H1 (cell line): ENCODE results near the gene PLEKHS1. TPM values are rescaled to one million over a fixed set of nuclear protein-coding genes. Genes with fewer than 3 reads are reported as not detected.

Experiments used
- CTCF ChIA-PET: fragments of 300-600 bp; sonication (Branson Sonifier 250); formaldehyde crosslinking; loops from one replicate; lab custom pipeline; 2021; ENCODE audit not compliant: partially characterized antibody; lab: Charles Lee
- POLR2A ChIA-PET: fragments of 300-600 bp; sonication (Branson Sonifier 250); formaldehyde crosslinking; loops from one replicate; lab custom pipeline; 2021; ENCODE audit warnings: inconsistent platforms; ENCODE audit not compliant: partially characterized antibody; lab: Charles Lee
- DNase-seq, 2 experiments: peaks; one replicate each; pipeline versions ENCODE4 v3.0.0 to v3.0.0-alpha.2; 2010 to 2022; ENCODE audit warnings: low spot score in 2 of 2, low read depth in 1 of 2, mixed read lengths in 1 of 2
- FAIRE-seq: peaks from 2 replicates; lab custom pipeline; 2011; peaks lifted over from hg19 to GRCh38; lab: Jason Lieb, UNC
- H2AFZ ChIP-seq: 2 replicates; pipeline ENCODE4 v1.8.1; 2012; ENCODE audit warnings: low read length, inconsistent platforms
- H2AK5ac ChIP-seq: 2 replicates; pipeline ENCODE4 v1.6.1; 2013; ENCODE audit warnings: low read depth, low read length
- H2BK120ac ChIP-seq: replicated peaks from 2 replicates; pipeline ENCODE3; 2013; ENCODE audit warnings: low read depth, low read length, inconsistent platforms
- H2BK12ac ChIP-seq: 2 replicates; pipeline ENCODE4 v1.6.1; 2013; ENCODE audit warnings: low read depth, low read length
- H2BK15ac ChIP-seq: 2 replicates; pipeline ENCODE4 v1.6.1; 2013; ENCODE audit warnings: low read length
- H2BK20ac ChIP-seq: 2 replicates; pipeline ENCODE4 v1.6.1; 2013; ENCODE audit warnings: low read length
- H2BK5ac ChIP-seq: 2 replicates; pipeline ENCODE4 v1.6.1; 2013; ENCODE audit warnings: low read depth, low read length
- H3K14ac ChIP-seq: 2 replicates; pipeline ENCODE4 v1.6.1; 2013; ENCODE audit warnings: inconsistent platforms; ENCODE audit not compliant: insufficient read length
- H3K18ac ChIP-seq: 2 replicates; pipeline ENCODE4 v1.6.1; 2013; ENCODE audit warnings: low read length; ENCODE audit errors: extremely low read depth
- H3K23ac ChIP-seq: 2 replicates; pipeline ENCODE4 v1.6.1; 2013; ENCODE audit warnings: inconsistent platforms; ENCODE audit not compliant: insufficient read length
- H3K23me2 ChIP-seq: 2 replicates; pipeline ENCODE4 v1.6.1; 2013; ENCODE audit warnings: low read depth, low read length
- H3K27ac ChIP-seq: 2 replicates; pipeline ENCODE4 v1.6.1; 2011; ENCODE audit warnings: low read depth, low read length, inconsistent platforms
- H3K27me3 ChIP-seq, 4 experiments: replicated peaks in 1 of 4; 1 replicate in 1 of 4; 2 replicates in 3 of 4; pipeline versions ENCODE4 v1.6.1 to v1.8.1; 2011 to 2013; ENCODE audit warnings: low read length in 3 of 4, mild to moderate bottlenecking in 3 of 4, inconsistent platforms in 2 of 4, mixed read lengths in 2 of 4, moderate library complexity in 1 of 4; ENCODE audit not compliant: control insufficient read depth in 3 of 4, insufficient read depth in 3 of 4; ENCODE audit errors: extremely low read depth in 1 of 4
- H3K36me3 ChIP-seq, 4 experiments: 2 replicates each; pipeline versions ENCODE4 v1.6.1 to v1.8.1; 2011 to 2013; ENCODE audit warnings: mild to moderate bottlenecking in 4 of 4, low read length in 3 of 4, moderate library complexity in 2 of 4, control low read depth in 1 of 4, inconsistent platforms in 1 of 4; ENCODE audit not compliant: insufficient read depth in 4 of 4, control insufficient read depth in 2 of 4
- H3K4ac ChIP-seq: replicated peaks from 2 replicates; pipeline ENCODE3; 2013; ENCODE audit warnings: low read length, low read depth, mixed read lengths, inconsistent platforms; ENCODE audit not compliant: insufficient read length
- H3K4me1 ChIP-seq, 4 experiments: replicated peaks in 1 of 4; 1 replicate in 1 of 4; 2 replicates in 3 of 4; pipeline versions ENCODE4 v1.6.1 to v1.8.1; 2011 to 2013; ENCODE audit warnings: low read length in 3 of 4, inconsistent platforms in 2 of 4, mixed read lengths in 1 of 4; ENCODE audit not compliant: insufficient read depth in 4 of 4, control insufficient read depth in 3 of 4
- H3K4me2 ChIP-seq, 2 experiments: 2 replicates each; pipeline versions ENCODE4 v1.6.1 to v1.8.1; 2011 to 2013; ENCODE audit warnings: low read depth in 2 of 2, low read length in 2 of 2, control low read depth in 1 of 2, inconsistent platforms in 1 of 2, mild to moderate bottlenecking in 1 of 2; ENCODE audit not compliant: insufficient read depth in 1 of 2
- H3K4me3 ChIP-seq, 4 experiments: fragments of 200-600, 300-600 bp in 1 of 4; sonication (generic), shearing (Covaris generic), sonication (Bioruptor Twin) in 1 of 4; 2 replicates each; pipeline versions ENCODE4 v1.5.1 to v1.8.1; 2011 to 2016; ENCODE audit warnings: low read length in 4 of 4, low read depth in 3 of 4, control low read depth in 2 of 4, inconsistent platforms in 2 of 4, mild to moderate bottlenecking in 2 of 4, mixed read lengths in 1 of 4, moderate library complexity in 1 of 4; ENCODE audit not compliant: insufficient read depth in 2 of 4; ENCODE audit errors: extremely low read depth in 1 of 4
- H3K56ac ChIP-seq: replicated peaks from 2 replicates; pipeline ENCODE3; 2013; ENCODE audit warnings: low read depth, mild to moderate bottlenecking, mixed read lengths, low read length, inconsistent platforms; ENCODE audit not compliant: insufficient read length
- H3K79me1 ChIP-seq: 2 replicates; pipeline ENCODE4 v1.6.1; 2013; ENCODE audit warnings: low read depth, low read length, control low read depth
- H3K79me2 ChIP-seq, 2 experiments: 2 replicates each; pipeline versions ENCODE4 v1.6.1 to v1.8.1; 2012 to 2013; ENCODE audit warnings: low read length in 2 of 2, mild to moderate bottlenecking in 2 of 2, inconsistent platforms in 1 of 2; ENCODE audit not compliant: insufficient read depth in 2 of 2, control insufficient read depth in 1 of 2
- H3K9ac ChIP-seq, 4 experiments: replicated peaks in 1 of 4; 1 replicate in 1 of 4; 2 replicates in 3 of 4; pipeline versions ENCODE4 v1.6.1 to v1.8.1; 2011 to 2013; ENCODE audit warnings: low read depth in 3 of 4, low read length in 3 of 4, control low read depth in 2 of 4, mild to moderate bottlenecking in 2 of 4, moderate library complexity in 2 of 4, inconsistent platforms in 1 of 4; ENCODE audit errors: extremely low read depth in 1 of 4
- H3K9me3 ChIP-seq, 2 experiments: 2 replicates each; pipeline versions ENCODE4 v1.6.1 to v1.8.1; 2012 to 2013; ENCODE audit warnings: mild to moderate bottlenecking in 2 of 2, moderate library complexity in 2 of 2, control low read depth in 1 of 2, inconsistent platforms in 1 of 2, low read depth in 1 of 2, low read length in 1 of 2, mixed read lengths in 1 of 2; ENCODE audit not compliant: insufficient read depth in 2 of 2
- H4K20me1 ChIP-seq, 2 experiments: replicated peaks in 1 of 2; 2 replicates each; pipeline versions ENCODE3 to v1.8.1; 2011 to 2013; ENCODE audit warnings: inconsistent platforms in 2 of 2, low read length in 2 of 2, mild to moderate bottlenecking in 1 of 2; ENCODE audit not compliant: insufficient read depth in 2 of 2, control insufficient read depth in 1 of 2
- H4K5ac ChIP-seq: 2 replicates; pipeline ENCODE4 v1.6.1; 2013; ENCODE audit warnings: low read length, low read depth, mixed read lengths, inconsistent platforms; ENCODE audit not compliant: insufficient read length
- H4K8ac ChIP-seq: 2 replicates; pipeline ENCODE4 v1.8.0; 2013; ENCODE audit warnings: mild to moderate bottlenecking, moderate library complexity, low read length, inconsistent platforms; ENCODE audit not compliant: insufficient read depth; ENCODE audit errors: extremely low read depth
- H4K91ac ChIP-seq: replicated peaks from 2 replicates; pipeline ENCODE3; 2013; ENCODE audit warnings: low read length, mixed read lengths, inconsistent platforms; ENCODE audit not compliant: insufficient read length
- BACH1 ChIP-seq: IDR thresholded peaks from 2 replicates; pipeline ENCODE4 v1.6.1; 2012; ENCODE audit warnings: low read length, improper control_type of control experiment
- BCL11A ChIP-seq, 2 experiments: IDR thresholded peaks; one replicate each; pipeline ENCODE4 v1.6.1; 2011; ENCODE audit warnings: low read depth in 2 of 2, low read length in 2 of 2, mild to moderate bottlenecking in 2 of 2
- CBX5 ChIP-seq: fragments of 300-800, 300-1000 bp; sonication (generic); IDR thresholded peaks from 2 replicates; pipeline ENCODE4 v1.7.1; 2016; ENCODE audit warnings: antibody characterized with exemption, low read length, low read depth
- EGR1 ChIP-seq: IDR thresholded peaks from 2 replicates; pipeline ENCODE4 v1.6.1; 2011; ENCODE audit warnings: low read depth, low read length, borderline replicate concordance
- GABPA ChIP-seq: IDR thresholded peaks from 2 replicates; pipeline ENCODE4 v1.6.1; 2011; ENCODE audit warnings: mild to moderate bottlenecking, low read length, moderate library complexity, borderline replicate concordance; ENCODE audit not compliant: insufficient read depth
- KDM5A ChIP-seq: fragments of 200-600 bp; IDR thresholded peaks from 2 replicates; pipeline ENCODE4 v1.7.1; 2012; ENCODE audit warnings: mild to moderate bottlenecking, low read length, inconsistent platforms, mixed read lengths
- MAFK ChIP-seq: IDR thresholded peaks from 2 replicates; pipeline ENCODE4 v1.6.1; 2012; ENCODE audit warnings: low read depth, mild to moderate bottlenecking, improper control_type of control experiment, low read length
- NRF1 ChIP-seq: IDR thresholded peaks from 2 replicates; pipeline ENCODE4 v1.6.1; 2011; ENCODE audit warnings: mild to moderate bottlenecking, low read depth, low read length, improper control_type of control experiment
- PHF8 ChIP-seq: fragments of 200-600 bp; sonication (generic); conservative IDR thresholded peaks from 2 replicates; pipeline ENCODE4 v1.7.1; 2012; ENCODE audit warnings: low read depth, mild to moderate bottlenecking, inconsistent platforms, low read length, moderate library complexity
- RFX5 ChIP-seq: IDR thresholded peaks from 2 replicates; pipeline ENCODE4 v1.6.1; 2011; ENCODE audit warnings: low read depth, low read length, improper control_type of control experiment, borderline replicate concordance
- SIRT6 ChIP-seq: IDR thresholded peaks from one replicate; pipeline ENCODE4 v1.7.1; 2012; ENCODE audit warnings: low read length, inconsistent platforms
- SP1 ChIP-seq: IDR thresholded peaks from 2 replicates; pipeline ENCODE4 v1.6.1; 2011; ENCODE audit warnings: low read depth, low read length
- WGBS, 2 experiments: shearing (Covaris generic) in 1 of 2; methylation state at CpG; one replicate each; pipeline versions ENCODE4 v1.1.6 to v1.1.7; 2013 to 2015; ENCODE audit warnings: low lambda C conversion rate in 2 of 2, mixed read lengths in 2 of 2, inconsistent platforms in 1 of 2, low coverage in 1 of 2, missing lambda C conversion rate in 1 of 2; ENCODE audit not compliant: insufficient replicate concordance in 2 of 2, insufficient coverage in 1 of 2, insufficient read length in 1 of 2; ENCODE audit errors: extremely low coverage in 1 of 2, missing lambda C conversion rate in 1 of 2; 5-methylcytosine and 5-hydroxymethylcytosine counted together
- polyA plus RNA-seq, 7 experiments: library from polyadenylated mRNA; depleted of rRNA in 3 of 7; stranded (reverse) in 5 of 7; unstranded in 2 of 7; fragments of >200 nt in 5 of 7; fragments of 200-250 nt in 2 of 7; gene quantifications; 1 replicate in 5 of 7; 2 replicates in 1 of 7; 4 replicates in 1 of 7; pipeline versions ENCODE4 v1.2.1 to v1.2.3, GENCODE V29; 2011 to 2013; ENCODE audit warnings: missing spikeins in 2 of 7, mixed read lengths in 2 of 7
- total RNA-seq: library from RNA; stranded (reverse); fragmentation: NEBNext Ultra II Directional; extraction: Animal tissue kit (Norgen Biotek cat#: 25700); gene quantifications from 2 replicates; pipeline ENCODE4 v1.2.1, GENCODE V29; 2021

PLEKHS1 gene
- total and polyA plus RNA-seq, 2 of the 8 experiments (the other 6 are each of a cell fraction or from before 2014, with no cell fraction given): not detected

DNA sequence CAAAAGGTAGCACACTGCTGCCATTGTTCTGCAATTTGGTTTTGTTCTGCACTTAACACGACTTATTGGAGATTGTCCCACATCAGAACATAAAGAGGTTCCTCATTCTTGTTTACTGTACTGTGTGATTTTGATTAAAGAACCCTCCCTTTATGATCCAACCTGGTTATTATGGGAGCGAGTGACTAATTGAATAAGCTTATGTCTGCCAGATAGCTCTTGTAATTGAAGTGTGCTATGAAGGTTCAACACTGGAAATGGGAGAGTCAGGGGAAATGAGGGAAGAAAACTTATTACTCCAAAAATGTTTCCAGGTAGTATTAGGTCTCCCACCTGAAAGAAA lies 37.9 kb upstream of the PLEKHS1 start:
- no peak overlapping the region for H3K9ac ChIP-seq
- no peak overlapping the region for H2BK5ac ChIP-seq
- H3K9me3 ChIP-seq: no peaks in the 10 kb centered on the region
- H3K4me1 ChIP-seq: peaks cover 3 to 21% (median 15%) of the 10 kb centered on the region in 4 experiments; a peak in 6 of 7 replicates
- no peak overlapping the region for H3K4ac ChIP-seq
- H4K20me1 ChIP-seq: no peaks in the 10 kb centered on the region
- H3K23me2 ChIP-seq: no peaks in the 10 kb centered on the region
- CTCF ChIA-PET: interaction anchor here (1.4 kb wide), 1 partner anchor 9 kb away, joined by 5 read pairs; no protein-coding TSS in a partner anchor
- no peak overlapping the region for H2AK5ac ChIP-seq
- TF ChIP-seq RFX5: no peak
- no peak for TF ChIP-seq PHF8
- no peak for TF ChIP-seq BCL11A (IDR thresholded peaks at IDR 0.05; ENCODE audit: low read depth in 2 of 2, low read length in 2 of 2)
- TF ChIP-seq CBX5: no peak
- TF ChIP-seq GABPA: no peak
- no peak for TF ChIP-seq NRF1
- no peak for TF ChIP-seq SIRT6
- TF ChIP-seq SP1: no peak
- no peak for TF ChIP-seq MAFK
- no peak for TF ChIP-seq BACH1
- TF ChIP-seq KDM5A: no peak
- TF ChIP-seq EGR1: no peak
- TF ChIP-seq, all 59 proteins: peak for 0
- no peak overlapping the region for H3K27ac ChIP-seq
- no peak overlapping the region for H3K18ac ChIP-seq
- H3K4me2 ChIP-seq: no peak overlapping the region
- no peak overlapping the region for H3K14ac ChIP-seq
- POLR2A ChIA-PET: interaction anchor here (0.9 kb wide), 1 partner anchor 22 kb away, joined by 3 read pairs; no protein-coding TSS in a partner anchor
- no peaks in the 10 kb centered on the region for H3K79me1 ChIP-seq
- H3K79me2 ChIP-seq: no peaks in the 10 kb centered on the region
- H3K23ac ChIP-seq: no peak overlapping the region
- H4K91ac ChIP-seq: no peak overlapping the region
- DNase-seq (no peak), FAIRE-seq (no peak)
- no peak overlapping the region for H3K4me3 ChIP-seq
- H2BK12ac ChIP-seq: no peak overlapping the region
- no peak overlapping the region for H4K8ac ChIP-seq
- 89% methylated on average over 2 of the region's 2 CpGs; no CpG with 5 or more reads in 1 of the 2 experiments for WGBS, 2 experiments
- no peak overlapping the region for H4K5ac ChIP-seq
- no peak overlapping the region for H3K56ac ChIP-seq
- no peaks in the 10 kb centered on the region for H3K36me3 ChIP-seq
- H2BK20ac ChIP-seq: no peak overlapping the region
- no peak overlapping the region for H2AFZ ChIP-seq
- no peak overlapping the region for H2BK120ac ChIP-seq
- H2BK15ac ChIP-seq: no peak overlapping the region
- H3K27me3 ChIP-seq: no peaks in the 10 kb centered on the region
